Smooth muscle cell (in vitro differentiated cells): Measurements from ENCODE around the gene ANO9. TPM values are rescaled to one million over a fixed set of nuclear protein-coding genes. Genes with fewer than 3 reads are reported as not detected.

Experiments used
- DNase-seq: peaks from one replicate; lab custom pipeline; 2025; ENCODE audit not compliant: unreplicated experiment; lab: John Stamatoyannopoulos, UW
- H2AFZ ChIP-seq: fragments of 200-600 bp; sonication (generic); 2 replicates; pipeline ENCODE4 v1.6.0; 2016; ENCODE audit warnings: antibody characterized with exemption, low read depth, mild to moderate bottlenecking
- H3F3A ChIP-seq: fragments of 200-600 bp; sonication (generic); 2 replicates; pipeline ENCODE4 v1.6.0; 2017; ENCODE audit warnings: antibody characterized with exemption, low read depth
- H3K27ac ChIP-seq: fragments of 200-600 bp; sonication (generic); 2 replicates; pipeline ENCODE4 v1.5.1; 2016; ENCODE audit warnings: low read depth, mild to moderate bottlenecking
- H3K27me3 ChIP-seq: fragments of 200-600 bp; sonication (generic); 2 replicates; pipeline ENCODE4 v1.6.1; 2016; ENCODE audit warnings: low read depth, mild to moderate bottlenecking
- H3K36me3 ChIP-seq: fragments of 200-600 bp; sonication (generic); 2 replicates; pipeline ENCODE4 v1.5.1; 2016; ENCODE audit warnings: low read depth
- H3K4me1 ChIP-seq: fragments of 200-600 bp; sonication (generic); 2 replicates; pipeline ENCODE4 v1.5.1; 2016; ENCODE audit warnings: low read depth
- H3K4me2 ChIP-seq: fragments of 200-600 bp; sonication (generic); 2 replicates; pipeline ENCODE4 v1.6.0; 2016; ENCODE audit warnings: mild to moderate bottlenecking
- H3K4me3 ChIP-seq: fragments of 200-600 bp; sonication (generic); 2 replicates; pipeline ENCODE4 v1.5.1; 2016; ENCODE audit warnings: mild to moderate bottlenecking
- H3K79me2 ChIP-seq: fragments of 200-600 bp; sonication (generic); 2 replicates; pipeline ENCODE4 v1.6.0; 2016; ENCODE audit warnings: low read depth, mild to moderate bottlenecking
- H3K9ac ChIP-seq: fragments of 200-600 bp; sonication (generic); 2 replicates; pipeline ENCODE4 v1.6.0; 2016; ENCODE audit warnings: low read depth
- H3K9me3 ChIP-seq: fragments of 200-600 bp; sonication (generic); replicated peaks from 2 replicates; pipeline ENCODE4 v1.5.1; 2016; ENCODE audit warnings: low read depth
- H4K20me1 ChIP-seq: fragments of 200-600 bp; sonication (generic); 2 replicates; pipeline ENCODE4 v1.6.0; 2016; ENCODE audit warnings: low read depth
- WGBS: methylation state at CpG from one replicate; pipeline ENCODE4 v1.1.7; 2016; ENCODE audit warnings: low lambda C conversion rate; 5-methylcytosine and 5-hydroxymethylcytosine counted together
- polyA plus RNA-seq: library from polyadenylated mRNA; unstranded; fragments of >200 nt; fragmentation: Nextera tagmentation; extraction: Ambion mirVana; gene quantifications from 2 replicates; pipeline ENCODE4 v1.2.1, GENCODE V29; 2016
- total RNA-seq: library from RNA; depleted of rRNA; stranded (reverse); fragments of >200 nt; gene quantifications from 2 replicates; pipeline ENCODE4 v1.2.3, GENCODE V29; 2014
- TF ChIP-seq, protein P1 (sequence below): fragments of 200-600 bp; sonication (generic); IDR thresholded peaks from 2 replicates; pipeline ENCODE4 v1.5.1; 2017; ENCODE audit warnings: borderline replicate concordance, mild to moderate bottlenecking, antibody characterized with exemption; ENCODE audit not compliant: insufficient read depth, poor library complexity, severe bottlenecking

Gene ANO9
- total and polyA plus RNA-seq, 2 experiments from 2014 or later = 0.67 to 1.5 TPM

DNA sequence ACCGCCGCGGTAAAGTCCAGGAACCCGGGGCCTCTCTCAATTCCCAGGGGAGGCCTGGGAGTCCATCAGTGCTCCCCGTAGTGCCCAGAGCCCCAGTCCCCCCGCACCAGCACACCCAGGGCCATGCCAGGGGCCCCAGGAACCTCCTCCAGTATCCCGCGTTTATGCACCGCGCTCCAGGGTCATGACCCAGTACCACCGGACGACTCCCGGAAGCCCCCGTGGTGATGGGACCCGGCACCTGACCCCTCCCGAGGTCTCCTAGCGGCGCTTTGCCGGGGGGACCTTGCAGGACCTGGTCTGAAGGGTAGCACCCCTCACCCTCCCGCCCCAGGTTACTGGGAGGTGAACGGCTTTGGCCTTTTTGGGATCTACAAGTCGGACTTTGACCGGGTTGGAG is 61.3 kb downstream of the ANO9 start:
- no peaks in the 10 kb centered on the region for H3F3A ChIP-seq
- DNase-seq = no peak
- TF ChIP-seq, protein P1, sequence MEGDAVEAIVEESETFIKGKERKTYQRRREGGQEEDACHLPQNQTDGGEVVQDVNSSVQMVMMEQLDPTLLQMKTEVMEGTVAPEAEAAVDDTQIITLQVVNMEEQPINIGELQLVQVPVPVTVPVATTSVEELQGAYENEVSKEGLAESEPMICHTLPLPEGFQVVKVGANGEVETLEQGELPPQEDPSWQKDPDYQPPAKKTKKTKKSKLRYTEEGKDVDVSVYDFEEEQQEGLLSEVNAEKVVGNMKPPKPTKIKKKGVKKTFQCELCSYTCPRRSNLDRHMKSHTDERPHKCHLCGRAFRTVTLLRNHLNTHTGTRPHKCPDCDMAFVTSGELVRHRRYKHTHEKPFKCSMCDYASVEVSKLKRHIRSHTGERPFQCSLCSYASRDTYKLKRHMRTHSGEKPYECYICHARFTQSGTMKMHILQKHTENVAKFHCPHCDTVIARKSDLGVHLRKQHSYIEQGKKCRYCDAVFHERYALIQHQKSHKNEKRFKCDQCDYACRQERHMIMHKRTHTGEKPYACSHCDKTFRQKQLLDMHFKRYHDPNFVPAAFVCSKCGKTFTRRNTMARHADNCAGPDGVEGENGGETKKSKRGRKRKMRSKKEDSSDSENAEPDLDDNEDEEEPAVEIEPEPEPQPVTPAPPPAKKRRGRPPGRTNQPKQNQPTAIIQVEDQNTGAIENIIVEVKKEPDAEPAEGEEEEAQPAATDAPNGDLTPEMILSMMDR = no peak
- 96% methylated on average over 22 of the region's 23 CpGs for WGBS
- H3K36me3 ChIP-seq = no peaks in the 10 kb centered on the region
- H4K20me1 ChIP-seq = no peaks in the 10 kb centered on the region
- no peaks in the 10 kb centered on the region for H3K27me3 ChIP-seq
- no peaks in the 10 kb centered on the region for H3K79me2 ChIP-seq
- no peak overlapping the region for H3K4me3 ChIP-seq
- no peak overlapping the region for H2AFZ ChIP-seq
- H3K27ac ChIP-seq = no peak overlapping the region
- H3K4me2 ChIP-seq = no peak overlapping the region
- no peaks in the 10 kb centered on the region for H3K4me1 ChIP-seq
- H3K9ac ChIP-seq = no peak overlapping the region
- H3K9me3 ChIP-seq = no peaks in the 10 kb centered on the region

DNA sequence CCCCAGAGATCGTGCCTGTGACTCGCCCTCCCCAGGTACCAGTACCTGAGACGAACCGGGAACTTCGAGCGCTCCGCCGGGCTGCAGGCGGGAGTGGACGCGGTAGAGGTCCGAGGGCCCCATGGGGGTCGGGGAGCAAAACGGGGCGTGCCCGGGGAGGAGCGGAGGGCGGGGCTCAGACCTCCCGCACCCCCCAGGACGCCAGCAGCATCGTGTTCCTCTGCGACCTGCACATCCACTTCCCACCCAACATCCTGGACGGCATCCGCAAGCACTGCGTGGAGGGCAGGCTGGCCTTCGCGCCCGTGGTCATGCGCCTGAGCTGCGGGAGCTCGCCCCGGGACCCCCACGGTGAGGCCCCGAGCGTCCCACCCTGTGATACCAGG is 61.7 kb downstream of the ANO9 start:
- WGBS = 96% methylated on average over 18 of the region's 35 CpGs
- TF ChIP-seq, protein P1 = no peak

DNA sequence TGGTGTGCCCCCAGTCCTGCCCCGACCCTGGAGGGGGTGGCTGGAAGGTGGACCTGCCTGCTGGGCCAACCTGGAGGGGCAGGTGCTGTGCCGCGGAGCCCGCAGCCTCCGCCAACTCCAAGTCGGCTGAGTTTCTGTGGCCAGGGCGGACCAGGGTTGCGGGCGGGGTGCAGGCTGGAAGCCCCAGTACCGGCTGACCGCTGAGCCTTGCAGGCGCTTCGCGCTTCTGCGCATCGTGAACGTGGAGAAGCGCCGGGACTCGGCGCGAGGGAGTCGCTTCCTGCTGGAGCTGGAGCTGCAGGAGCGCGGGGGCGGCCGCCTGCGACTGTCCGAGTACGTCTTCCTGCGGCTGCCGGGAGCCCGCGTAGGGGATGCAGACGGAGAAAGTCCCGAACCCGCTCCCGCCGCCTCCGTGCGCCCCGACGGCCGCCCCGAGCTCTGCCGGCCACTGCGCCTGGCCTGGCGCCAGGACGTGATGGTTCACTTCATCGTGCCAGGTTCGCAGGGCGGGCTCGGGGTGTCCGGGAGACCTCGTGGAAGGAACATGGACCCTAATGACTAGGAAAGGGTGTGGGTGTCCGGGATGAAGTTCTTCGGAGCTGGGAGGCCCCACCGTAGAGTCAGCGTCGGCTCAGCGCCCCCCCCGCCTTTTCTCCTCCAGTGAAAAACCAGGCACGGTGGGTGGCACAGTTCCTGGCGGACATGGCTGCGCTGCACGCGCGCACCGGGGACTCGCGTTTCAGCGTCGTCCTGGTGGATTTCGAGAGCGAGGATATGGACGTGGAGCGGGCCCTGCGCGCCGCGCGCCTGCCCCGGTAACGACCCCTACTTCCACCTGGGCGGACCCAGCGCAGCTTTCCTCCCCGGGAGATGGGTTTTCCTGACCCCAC is 62.4 kb downstream of the ANO9 start:
- H3K9ac ChIP-seq = no peak overlapping the region
- H3K79me2 ChIP-seq = no peaks in the 10 kb centered on the region
- H3K9me3 ChIP-seq = no peaks in the 10 kb centered on the region
- H3K36me3 ChIP-seq = no peaks in the 10 kb centered on the region
- DNase-seq = no peak
- WGBS = 98% methylated on average over 79 of the region's 87 CpGs
- H2AFZ ChIP-seq = no peak overlapping the region
- H3F3A ChIP-seq = no peaks in the 10 kb centered on the region
- H3K4me2 ChIP-seq = no peak overlapping the region
- no peaks in the 10 kb centered on the region for H4K20me1 ChIP-seq
- H3K4me3 ChIP-seq = no peak overlapping the region
- H3K4me1 ChIP-seq = no peaks in the 10 kb centered on the region
- H3K27ac ChIP-seq = no peak overlapping the region
- TF ChIP-seq, protein P1 = no peak
- no peaks in the 10 kb centered on the region for H3K27me3 ChIP-seq

More for the DNA sequence above, 61.7 kb downstream of the ANO9 start:
- H3K79me2 ChIP-seq = no peaks in the 10 kb centered on the region
- DNase-seq = no peak
- H3K4me1 ChIP-seq = no peaks in the 10 kb centered on the region
- H4K20me1 ChIP-seq = no peaks in the 10 kb centered on the region
- H3K9ac ChIP-seq = no peak overlapping the region
- H3K27ac ChIP-seq = no peak overlapping the region
- H3F3A ChIP-seq = no peaks in the 10 kb centered on the region
- no peaks in the 10 kb centered on the region for H3K36me3 ChIP-seq
- H3K4me3 ChIP-seq = no peak overlapping the region
- H3K4me2 ChIP-seq = no peak overlapping the region
- no peaks in the 10 kb centered on the region for H3K9me3 ChIP-seq
- no peaks in the 10 kb centered on the region for H3K27me3 ChIP-seq
- no peak overlapping the region for H2AFZ ChIP-seq

DNA sequence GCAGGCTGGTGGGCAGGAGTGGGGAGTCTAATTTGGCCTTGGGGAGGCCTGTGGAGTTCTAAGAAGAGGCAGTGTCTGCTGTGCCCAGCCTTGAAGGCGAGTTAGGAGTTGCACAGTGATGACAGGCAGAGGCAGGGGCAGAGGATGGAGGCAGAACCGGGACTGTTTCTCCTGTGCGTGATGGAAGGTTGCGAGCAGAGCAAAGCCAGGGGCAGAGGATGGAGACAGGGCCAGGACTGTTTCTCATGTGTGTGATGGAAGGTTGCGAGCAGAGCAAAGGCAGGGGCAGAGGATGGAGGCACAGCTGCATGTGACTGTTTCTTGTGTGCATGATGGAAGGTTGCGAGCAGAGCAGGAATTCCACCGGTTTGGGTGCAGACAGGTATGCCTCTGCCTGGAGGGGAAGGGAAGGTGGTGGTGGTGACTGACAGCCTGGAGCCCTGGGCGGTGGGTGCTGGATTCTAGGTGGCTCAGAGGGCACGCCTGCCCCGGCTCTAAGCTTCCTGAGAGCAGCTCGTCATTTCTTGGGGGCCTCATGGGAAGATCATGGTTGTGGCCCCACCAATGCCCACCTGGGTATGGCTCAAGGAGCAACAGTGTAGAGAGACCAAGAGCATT is 63.8 kb downstream of the ANO9 start:
- H3K4me1 ChIP-seq = no peaks in the 10 kb centered on the region
- no peaks in the 10 kb centered on the region for H3K79me2 ChIP-seq
- H3K27ac ChIP-seq = no peak overlapping the region
- H2AFZ ChIP-seq = no peak overlapping the region
- H3F3A ChIP-seq = no peaks in the 10 kb centered on the region
- H4K20me1 ChIP-seq = no peaks in the 10 kb centered on the region
- no peak overlapping the region for H3K4me2 ChIP-seq
- no peak overlapping the region for H3K9ac ChIP-seq
- DNase-seq = no peak
- H3K27me3 ChIP-seq = no peaks in the 10 kb centered on the region
- no peaks in the 10 kb centered on the region for H3K9me3 ChIP-seq
- no peak overlapping the region for H3K4me3 ChIP-seq
- no peaks in the 10 kb centered on the region for H3K36me3 ChIP-seq
- TF ChIP-seq, protein P1 = no peak
- WGBS = 94% methylated on average over 11 of the region's 11 CpGs
